HG03095 (cell line): ENCODE data around the gene ASB3.
"Not testable (repeated sequence)": the region's sequence is repeated elsewhere in the genome, so short reads cannot be mapped to it uniquely, and the experiment has no call there.

Experiments used
- ATAC-seq: cut with Tn5 transposase; IDR thresholded peaks from one replicate; pipeline ENCODE4 v1.9.1; 2021; ENCODE audit warnings: moderate library complexity; ENCODE audit not compliant: unreplicated experiment

ASB3 gene

GRCh38 chr2:53658474-53658873, 128.3 kb downstream of the ASB3 start:
- not testable (repeated sequence) for ATAC-seq

- no peak for ATAC-seq
Measured at GRCh38 chr2:53655256-53655655, 131.5 kb downstream of the ASB3 start.

DNA sequence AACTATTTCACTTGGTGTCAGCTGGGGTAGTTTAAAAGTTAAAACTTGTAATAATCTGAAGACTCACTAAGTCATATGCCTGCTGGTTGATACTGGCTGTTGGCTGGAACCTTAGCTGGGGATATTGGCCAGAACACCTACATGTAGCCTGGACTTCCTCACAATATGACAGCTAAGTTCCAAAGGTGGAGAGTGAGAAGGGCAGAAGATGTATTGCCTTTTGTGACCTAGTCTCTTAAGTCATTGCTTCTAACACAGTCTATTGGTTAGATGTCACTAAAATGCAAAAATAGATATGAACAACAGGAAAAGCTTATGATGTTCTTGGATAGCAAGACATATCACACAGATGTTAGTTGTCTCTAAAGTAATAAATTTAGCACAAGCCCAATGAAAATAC, 132.4 kb downstream of the ASB3 start:
- no peak for ATAC-seq

GRCh38 chr2:53652131-53652530, 134.6 kb downstream of the ASB3 start:
- no peak for ATAC-seq

DNA sequence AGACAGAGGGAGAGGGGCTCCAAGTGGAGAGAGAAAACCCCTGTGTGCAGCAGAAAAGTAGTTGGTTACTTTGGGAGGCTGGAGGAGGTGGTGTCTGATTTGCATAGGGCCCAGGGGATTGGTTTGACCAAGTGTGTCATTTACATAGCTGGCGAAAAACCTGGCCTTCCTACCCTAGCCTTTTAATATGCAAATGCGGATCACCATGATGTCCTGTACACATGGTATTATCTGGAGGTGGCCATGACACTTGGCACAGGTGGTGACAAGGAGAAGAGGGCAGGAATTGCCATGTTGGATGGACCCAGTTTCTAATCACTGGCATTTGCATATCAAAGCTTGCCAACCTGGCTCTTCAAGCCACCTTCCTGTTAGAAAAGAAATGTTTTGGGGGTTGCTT, 140.0 kb downstream of the ASB3 start:
- ATAC-seq, result no peak

GRCh38 chr2:53641290-53641689, 145.5 kb downstream of the ASB3 start:
- no peak for ATAC-seq

- no peak for ATAC-seq
Measured at GRCh38 chr2:53640466-53640865, 146.3 kb downstream of the ASB3 start.

DNA sequence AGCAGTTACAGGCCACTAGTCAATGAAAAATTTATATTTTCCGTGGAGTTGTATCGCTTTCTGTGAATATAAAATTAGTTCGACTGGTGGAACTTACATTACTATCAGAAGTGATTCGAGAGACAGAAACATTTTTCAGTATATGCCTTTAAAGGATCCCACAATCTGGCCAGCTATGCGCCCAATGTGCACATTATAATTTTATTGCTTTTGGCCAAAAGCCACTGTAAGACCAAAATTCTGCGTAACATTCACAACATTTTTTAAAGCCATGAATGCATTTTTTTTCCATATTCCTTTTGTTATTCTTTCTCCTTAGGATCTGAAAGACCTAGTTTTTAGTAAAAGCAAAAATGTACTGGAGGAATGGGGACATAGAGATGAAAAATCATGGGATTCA, 150.2 kb downstream of the ASB3 start:
- ATAC-seq, result no peak

- ATAC-seq, result no peak
Measured at GRCh38 chr2:53636109-53636508, 150.6 kb downstream of the ASB3 start.

DNA sequence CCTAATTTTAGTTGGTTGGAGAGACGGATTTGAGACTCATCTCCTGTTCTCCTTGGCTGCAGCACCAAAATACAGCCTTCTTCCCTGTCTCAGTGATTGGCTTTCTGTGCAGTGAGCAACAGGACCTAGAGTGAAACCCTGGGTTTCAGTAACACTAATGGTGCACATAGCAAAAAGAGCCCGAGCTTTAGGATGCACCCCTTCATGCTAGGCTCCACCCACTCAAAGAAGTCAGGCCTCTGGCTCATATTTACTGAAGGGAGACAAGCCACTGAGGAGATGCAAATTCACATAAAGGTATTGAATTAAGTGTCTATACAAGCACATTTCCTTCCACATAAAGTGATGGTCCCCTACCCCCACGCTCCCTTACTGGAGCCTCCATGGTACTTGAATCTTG, 151.1 kb downstream of the ASB3 start:
- ATAC-seq, result no peak

DNA sequence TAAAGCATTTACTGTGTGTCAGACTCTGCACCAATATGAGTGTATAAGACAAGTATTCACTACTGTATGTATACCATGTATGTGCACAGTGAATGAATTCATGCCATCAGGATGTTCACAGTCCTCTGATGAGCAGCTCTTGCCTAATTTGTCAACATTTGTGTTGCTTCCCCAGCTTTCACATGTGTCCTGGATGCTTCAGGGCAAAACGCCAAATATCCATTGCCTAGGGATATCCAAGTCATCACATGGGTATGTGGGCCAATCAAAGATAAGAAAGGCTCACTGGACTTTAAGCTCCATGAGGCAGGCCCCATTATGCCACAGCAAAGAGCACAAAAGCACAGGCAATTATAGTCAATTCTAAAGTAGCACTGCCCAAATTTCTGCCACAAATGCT, 153.3 kb downstream of the ASB3 start:
- no peak for ATAC-seq

- no peak for ATAC-seq
Measured at GRCh38 chr2:53632714-53633113, 154.0 kb downstream of the ASB3 start.

DNA sequence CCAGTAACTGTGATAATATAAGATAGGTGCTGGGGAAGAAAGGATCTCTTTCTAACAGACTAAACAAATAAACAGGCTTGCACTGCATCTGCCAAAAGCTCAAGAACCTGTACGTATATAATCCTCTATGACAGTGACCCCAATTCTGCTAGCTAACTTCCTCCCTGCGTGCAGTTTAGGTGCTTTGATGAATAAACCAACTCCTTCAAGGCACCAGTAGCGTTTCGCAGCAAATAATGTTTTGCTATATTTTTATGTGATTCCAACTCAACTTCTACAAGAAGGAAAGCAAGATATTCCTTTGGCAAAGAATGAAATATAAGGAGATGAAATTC, 154.7 kb downstream of the ASB3 start:
- ATAC-seq, result no peak

DNA sequence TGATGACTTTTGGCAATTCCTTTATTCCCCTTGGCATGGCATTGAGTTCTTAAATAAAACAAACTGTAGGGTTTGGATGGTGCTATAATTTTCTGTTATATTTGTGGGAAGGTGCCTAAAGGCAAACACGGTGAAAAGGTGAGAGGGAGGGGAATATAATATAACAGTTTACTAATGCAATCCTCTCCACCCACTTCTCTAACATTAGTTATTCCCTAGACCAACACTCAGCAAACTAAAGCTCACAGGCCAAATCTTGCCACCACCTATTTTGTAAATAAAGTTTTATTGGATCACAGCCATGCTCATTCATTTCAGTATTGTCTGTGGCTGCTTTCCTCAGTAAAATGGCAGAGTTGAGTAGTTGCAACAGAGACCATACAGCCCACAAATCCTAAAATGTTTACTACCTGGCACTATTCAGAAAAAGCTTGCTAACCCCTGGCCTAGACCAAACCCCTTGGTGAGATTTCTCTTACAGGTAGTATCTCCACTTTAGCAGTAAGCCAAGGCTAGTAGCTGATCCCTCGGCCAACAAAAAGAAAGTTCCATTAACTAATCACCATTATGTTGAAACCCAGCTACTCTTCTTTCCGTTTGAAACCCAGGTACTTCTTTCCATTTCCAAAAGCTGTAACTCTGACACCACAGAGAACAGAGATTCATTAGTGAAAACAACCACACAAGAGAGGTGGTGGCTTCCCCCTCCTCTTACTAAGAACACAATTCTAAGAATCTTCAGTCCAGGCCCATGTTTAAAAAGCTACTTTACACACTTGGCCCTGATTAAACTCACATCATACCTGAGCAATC, 155.2 kb downstream of the ASB3 start:
- no peak for ATAC-seq

DNA sequence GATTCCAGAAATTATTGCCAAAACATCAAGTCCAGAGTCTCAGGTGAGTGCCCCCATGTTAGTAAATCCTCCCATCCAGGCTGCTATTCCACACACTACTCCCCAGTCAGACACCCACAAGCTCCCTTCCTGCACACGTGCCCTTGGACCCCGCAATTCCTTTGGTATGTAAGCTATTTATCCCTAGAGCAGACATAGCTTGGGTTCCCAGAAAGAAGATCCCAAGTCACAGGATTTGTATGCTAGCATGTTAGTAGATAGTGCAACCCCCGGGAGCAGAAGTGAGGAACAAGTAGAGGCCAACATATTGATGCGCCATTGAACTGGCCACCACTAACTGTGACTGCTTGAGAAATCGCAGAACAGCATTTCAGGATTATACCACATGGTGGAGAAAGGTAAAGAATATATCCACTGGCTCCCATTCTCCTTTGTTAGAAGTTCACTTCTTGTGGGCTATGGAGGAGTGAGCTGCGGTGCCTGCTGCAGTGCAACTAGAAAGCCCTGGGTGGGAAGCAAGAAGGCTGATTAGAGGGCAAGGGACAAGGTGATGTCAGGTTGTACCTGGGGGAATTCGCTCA, 156.6 kb downstream of the ASB3 start:
- ATAC-seq, result no peak

DNA sequence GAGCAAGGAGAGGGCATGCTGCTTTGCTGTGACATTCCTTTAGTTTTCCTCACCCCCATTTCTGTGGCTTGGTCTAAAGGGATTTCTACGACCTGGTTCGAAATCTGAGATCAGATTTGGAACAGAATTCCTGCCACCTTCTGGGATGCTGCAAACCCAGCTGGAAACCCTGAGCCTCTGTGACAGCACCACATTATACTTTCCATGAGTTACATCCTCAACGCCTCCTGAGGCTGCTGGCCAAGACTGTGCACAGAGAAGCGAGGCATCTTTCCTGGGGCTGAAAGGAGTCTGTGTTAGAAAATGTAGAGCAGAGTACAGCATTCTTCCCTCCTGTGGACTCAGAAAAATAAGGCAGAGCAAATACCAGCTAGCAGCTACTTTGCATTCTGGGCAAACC, 157.3 kb downstream of the ASB3 start:
- no peak for ATAC-seq

- ATAC-seq, result no peak
Measured at GRCh38 chr2:53629001-53629400, 157.8 kb downstream of the ASB3 start.

GRCh38 chr2:53622141-53622540, 164.6 kb downstream of the ASB3 start:
- ATAC-seq, result no peak

DNA sequence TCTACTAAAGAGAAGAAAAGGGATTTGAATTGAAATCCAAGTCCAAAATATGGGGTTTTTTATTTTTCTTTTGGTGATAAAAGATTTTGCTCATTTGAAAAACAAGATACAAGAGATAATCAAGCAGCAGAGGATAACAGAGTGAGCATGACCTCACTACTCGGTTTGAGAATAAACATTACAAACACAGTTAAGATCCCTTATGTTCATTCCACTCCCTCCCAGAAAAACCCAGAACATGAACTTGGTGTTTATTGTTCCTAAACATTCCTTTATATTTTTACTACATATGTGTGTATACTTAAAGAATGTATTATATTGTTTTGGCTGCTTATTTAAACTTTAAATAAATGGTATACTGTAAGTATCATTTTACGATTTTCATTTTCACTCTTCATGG, 165.8 kb downstream of the ASB3 start:
- no peak for ATAC-seq
